ENCODE measurements around the gene MLLT11.
A peak's percentile ranks its signal among the peaks of the same experiment; 100 is the strongest.

MLLT11 gene, protein sequence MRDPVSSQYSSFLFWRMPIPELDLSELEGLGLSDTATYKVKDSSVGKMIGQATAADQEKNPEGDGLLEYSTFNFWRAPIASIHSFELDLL

DNA sequence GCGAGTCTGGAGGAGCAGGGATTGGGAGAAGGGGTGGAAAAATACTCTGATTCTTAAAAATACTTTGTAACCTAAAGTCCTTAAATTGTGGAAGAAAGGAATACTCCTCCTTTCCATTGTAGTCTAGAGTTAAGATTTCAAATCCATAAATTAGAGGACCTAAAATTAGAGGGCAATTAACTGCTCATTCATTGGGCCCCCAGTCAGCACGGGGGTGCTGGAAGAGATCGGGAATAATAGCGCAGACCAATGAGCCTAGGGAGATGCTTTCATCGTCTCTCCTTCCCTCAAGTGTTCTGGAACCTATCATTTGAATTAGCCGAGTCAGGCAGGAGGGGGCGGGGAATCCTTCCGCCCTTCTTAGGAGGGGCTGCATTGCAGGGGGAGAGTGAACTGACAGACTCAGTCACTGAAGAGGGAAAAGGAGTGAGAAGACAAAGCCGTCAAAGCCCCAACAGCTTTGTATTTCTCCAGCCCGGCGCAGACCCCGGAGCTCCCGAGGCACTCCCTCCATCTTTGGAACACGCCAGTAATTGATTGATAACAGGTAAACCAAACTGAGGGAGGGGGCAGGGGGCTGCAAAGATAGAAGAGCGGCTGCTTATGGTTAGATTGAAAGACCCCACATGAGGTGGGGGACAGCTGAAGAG is at the start of gene MLLT11:
Gene MLLT11 (plus strand): TSS at position 391 of the 650 bp plus-strand sequence. CDS start 6,828 bp downstream, outside the sequence.
- FAIRE-seq = no peak
- DNase-seq (ENCODE audit: extremely low spot score, insufficient read length, low read depth) = no peak

- DNase-seq (ENCODE audit: extremely low spot score, insufficient read length, low read depth) = no peak
- FAIRE-seq = no peak
These were observed 48.9 kb upstream of the MLLT11 start for GRCh38 chr1:151011154-151011850.

DNA sequence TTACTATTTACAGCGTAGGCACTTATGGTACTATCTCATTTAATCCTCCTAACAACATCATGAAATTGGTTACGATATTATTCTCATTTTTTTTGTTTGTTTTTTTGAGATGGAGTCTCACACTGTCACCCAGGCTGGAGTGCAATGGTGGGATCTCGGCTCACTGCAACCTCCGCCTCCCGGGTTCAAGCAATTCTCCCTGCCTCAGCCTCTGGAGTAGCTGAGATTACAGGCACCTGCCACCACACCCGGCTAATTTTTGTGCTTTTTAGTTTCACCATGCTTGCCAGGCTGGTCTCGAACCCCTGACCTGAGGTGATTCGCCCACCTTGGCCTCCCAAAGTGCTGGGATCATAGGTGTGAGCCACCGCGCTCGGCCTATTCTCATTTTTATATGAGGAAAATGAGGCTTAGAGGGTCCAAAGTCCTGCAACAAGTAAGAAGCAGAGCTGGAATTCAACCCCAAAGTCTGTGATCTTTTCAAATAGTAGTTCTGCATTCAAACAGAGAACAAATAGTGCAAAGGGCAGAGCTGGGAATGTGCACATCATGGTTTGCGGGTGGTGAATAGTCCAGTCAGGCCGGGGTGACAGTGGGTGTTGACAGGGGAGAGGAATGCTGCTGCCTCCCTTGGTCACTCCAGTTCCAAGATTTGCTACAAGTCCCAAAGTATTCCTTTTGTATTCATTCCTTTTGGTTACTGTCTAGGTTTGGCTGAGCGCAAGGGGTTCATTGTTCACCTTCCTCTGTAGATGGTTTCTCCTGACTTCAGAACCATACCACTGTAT is 47.3 kb upstream of the MLLT11 start:
- DNase-seq (ENCODE audit: extremely low spot score, insufficient read length, low read depth) = no peak
- no peak for FAIRE-seq

GRCh38 chr1:151013518-151013917 is 46.7 kb upstream of the MLLT11 start:
- DNase-seq (ENCODE audit: extremely low spot score, insufficient read length, low read depth) (no peak), FAIRE-seq (no peak)

DNA sequence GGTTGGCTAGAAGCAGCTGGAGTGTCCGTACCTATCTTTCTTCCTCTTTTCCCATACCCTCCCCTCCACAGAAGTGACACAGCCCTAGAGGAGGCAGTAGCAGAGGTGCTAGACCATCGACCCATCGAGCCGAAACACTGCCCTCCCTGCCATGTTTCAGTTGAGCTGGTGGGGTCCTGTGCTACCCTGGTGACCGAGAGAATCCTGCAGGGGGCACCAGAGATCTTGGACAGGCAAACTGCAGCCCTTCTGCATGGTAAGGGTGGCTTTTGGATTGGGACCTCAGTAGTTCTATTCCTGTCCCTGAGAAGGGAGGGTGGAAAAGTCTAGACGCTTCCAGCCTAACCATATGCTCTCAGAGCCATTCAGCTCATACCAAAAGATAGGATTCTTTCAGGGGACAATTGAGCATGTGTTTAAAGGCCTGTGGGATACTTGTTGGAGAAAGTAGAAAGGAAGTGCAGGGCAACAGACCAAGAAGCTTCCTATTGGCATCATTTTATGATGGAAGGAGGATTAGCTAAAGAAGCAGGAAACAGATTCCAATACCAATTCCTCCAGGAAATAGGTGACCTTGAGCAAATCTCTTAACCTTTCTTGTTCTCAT is 35.6 kb upstream of the MLLT11 start:
- DNase-seq (ENCODE audit: extremely low spot score, insufficient read length, low read depth) = no peak
- FAIRE-seq = peak; percentile 75

DNA sequence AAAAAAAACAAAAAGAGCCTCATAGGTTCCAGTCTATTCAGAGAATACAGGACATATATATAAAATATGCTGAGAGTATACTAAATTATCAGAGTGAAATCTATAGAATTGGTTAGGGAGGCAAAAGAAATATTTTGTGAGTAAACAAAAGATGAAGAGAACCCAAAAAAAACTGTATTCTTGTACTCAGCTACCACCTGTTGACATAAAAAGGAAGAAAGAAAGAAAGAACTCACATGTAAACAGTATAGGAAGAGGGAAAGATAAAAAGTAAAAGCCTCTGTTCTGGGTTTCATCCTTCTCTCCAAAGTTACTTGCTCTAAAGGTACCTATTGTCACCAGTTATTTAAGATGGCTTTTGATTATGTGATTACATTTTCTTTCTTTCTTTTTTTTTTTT is 33.7 kb upstream of the MLLT11 start:
- FAIRE-seq = no peak
- DNase-seq (ENCODE audit: extremely low spot score, insufficient read length, low read depth) = no peak

- FAIRE-seq (no peak), DNase-seq (ENCODE audit: extremely low spot score, insufficient read length, low read depth) (no peak)
These were observed 28.0 kb upstream of the MLLT11 start for GRCh38 chr1:151032164-151032563.

GRCh38 chr1:151035167-151035566 is 25.0 kb upstream of the MLLT11 start:
- no peak for FAIRE-seq
- no peak for DNase-seq (ENCODE audit: extremely low spot score, insufficient read length, low read depth)

DNA sequence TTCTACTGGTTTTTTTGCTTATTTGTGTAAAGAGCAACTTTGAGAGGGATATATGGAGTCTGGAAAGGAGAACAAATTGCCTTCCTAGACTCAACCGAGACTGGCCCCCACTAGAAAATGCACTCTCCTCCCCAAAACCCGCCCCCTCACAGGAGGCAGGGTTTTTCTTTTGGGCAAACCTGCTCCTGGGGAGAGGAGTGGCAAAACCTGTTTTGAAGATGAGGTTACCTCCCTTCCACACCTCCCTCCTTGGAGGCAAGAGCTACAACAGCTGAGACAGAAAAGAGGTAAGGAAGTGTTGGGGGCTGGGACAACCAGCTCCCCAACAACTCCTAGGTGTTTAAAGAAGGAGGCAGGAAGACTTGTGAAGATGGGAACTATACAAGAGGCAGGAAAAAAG is 23.8 kb upstream of the MLLT11 start, which contains the start of gene BNIPL:
Gene BNIPL (plus strand): TSS at position 231 of the 400 bp plus-strand sequence. CDS start 140 bp downstream, at position 371.
- DNase-seq (ENCODE audit: extremely low spot score, insufficient read length, low read depth) (no peak), FAIRE-seq (no peak)

DNA sequence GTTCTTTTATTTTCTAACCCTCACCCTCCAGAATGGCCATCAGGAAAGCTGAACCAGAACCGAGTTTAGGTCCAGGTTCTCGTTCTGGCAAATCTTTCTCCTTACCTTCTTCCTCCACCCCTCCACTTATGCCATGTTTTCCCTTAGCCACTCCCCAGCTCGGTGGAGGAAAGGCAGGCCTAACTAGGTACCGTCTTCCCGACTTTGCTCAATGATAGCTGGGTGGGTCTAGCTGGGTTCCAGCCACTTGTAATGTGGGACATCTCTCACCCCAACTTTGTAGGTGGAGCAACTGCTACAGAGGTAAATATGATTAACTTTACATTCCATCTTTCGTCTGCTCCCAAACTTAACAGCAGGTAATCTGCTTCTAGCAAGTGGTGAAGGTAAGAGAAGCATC is 23.2 kb upstream of the MLLT11 start:
- FAIRE-seq = no peak
- DNase-seq (ENCODE audit: extremely low spot score, insufficient read length, low read depth) = no peak

- no peak for FAIRE-seq
- DNase-seq (ENCODE audit: extremely low spot score, insufficient read length, low read depth) = no peak
These were observed 20.7 kb upstream of the MLLT11 start for GRCh38 chr1:151039521-151039920.

GRCh38 chr1:151043163-151043562 is 17.0 kb upstream of the MLLT11 start:
- FAIRE-seq (no peak), DNase-seq (ENCODE audit: extremely low spot score, insufficient read length, low read depth) (no peak)

GRCh38 chr1:151047591-151047924 is 12.6 kb upstream of the MLLT11 start, which contains the start of gene C1orf56:
Gene C1orf56 (plus strand): TSS chr1:151047751. CDS start chr1:151047848, 97 bp downstream.
- peak; percentile 69 for FAIRE-seq
- DNase-seq (ENCODE audit: extremely low spot score, insufficient read length, low read depth) = peak; percentile 68

GRCh38 chr1:151047925-151048644 is 12.1 kb upstream of the MLLT11 start:
- no peak for FAIRE-seq
- DNase-seq (ENCODE audit: extremely low spot score, insufficient read length, low read depth) = no peak

DNA sequence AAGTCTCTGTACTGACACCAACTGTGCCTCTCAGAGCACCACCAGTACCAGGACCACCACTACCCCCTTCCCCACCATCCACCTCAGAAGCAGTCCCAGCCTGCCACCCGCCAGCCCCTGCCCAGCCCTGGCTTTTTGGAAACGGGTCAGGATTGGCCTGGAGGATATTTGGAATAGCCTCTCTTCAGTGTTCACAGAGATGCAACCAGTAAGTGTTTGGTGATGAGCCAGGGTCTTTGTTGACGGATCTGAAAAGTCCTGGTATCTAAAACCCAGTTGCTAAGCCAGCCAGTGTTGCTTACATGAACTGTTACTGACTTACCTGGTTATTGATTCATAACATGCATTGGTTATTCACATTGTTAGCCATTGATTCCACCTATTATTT is 11.6 kb upstream of the MLLT11 start:
- no peak for FAIRE-seq

GRCh38 chr1:151049458-151049857 is 10.7 kb upstream of the MLLT11 start:
- DNase-seq (ENCODE audit: extremely low spot score, insufficient read length, low read depth) (no peak), FAIRE-seq (no peak)

More for the DNA sequence above, 11.6 kb upstream of the MLLT11 start:
- no peak for DNase-seq (ENCODE audit: extremely low spot score, insufficient read length, low read depth)

- DNase-seq (ENCODE audit: extremely low spot score, insufficient read length, low read depth) (no peak), FAIRE-seq (no peak)
These were observed 10.0 kb upstream of the MLLT11 start for GRCh38 chr1:151050051-151050688.

GRCh38 chr1:151051356-151052009 is 8.7 kb upstream of the MLLT11 start:
- no peak for FAIRE-seq
- no peak for DNase-seq (ENCODE audit: extremely low spot score, insufficient read length, low read depth)
